ENCODE data around the gene TRIM7.
"Not testable (repeated sequence)": the region's sequence is repeated elsewhere in the genome, so short reads cannot be mapped to it uniquely, and the experiment has no call there.

Gene TRIM7

GRCh38 chr5:181156758-181157157 is 48.2 kb downstream of the TRIM7 start:
- no peak for DNase-seq (ENCODE audit: low read depth in 2 of 2, low spot score in 1 of 2)

GRCh38 chr5:181153814-181154213 is 51.2 kb downstream of the TRIM7 start:
- DNase-seq (ENCODE audit: low read depth in 2 of 2, low spot score in 1 of 2), result no peak

- no peak for DNase-seq (ENCODE audit: low read depth in 2 of 2, low spot score in 1 of 2)
Measured at GRCh38 chr5:181152406-181152805, 52.6 kb downstream of the TRIM7 start.

GRCh38 chr5:181151146-181151545 is 53.9 kb downstream of the TRIM7 start:
- DNase-seq (ENCODE audit: low read depth in 2 of 2, low spot score in 1 of 2), result no peak

- DNase-seq (ENCODE audit: low read depth in 2 of 2, low spot score in 1 of 2), result no peak
Measured at GRCh38 chr5:181149806-181150733, 54.9 kb downstream of the TRIM7 start.

- no peak for DNase-seq (ENCODE audit: low read depth in 2 of 2, low spot score in 1 of 2)
Measured at GRCh38 chr5:181149355-181149754, 55.6 kb downstream of the TRIM7 start.

GRCh38 chr5:181146927-181147636 is 57.9 kb downstream of the TRIM7 start, which contains the start of gene OR2V2:
OR2V2 (plus strand) TSS chr5:181147586; CDS start chr5:181154943, 7,357 bp downstream.
- DNase-seq (ENCODE audit: low read depth in 2 of 2, low spot score in 1 of 2), result not testable (repeated sequence)

GRCh38 chr5:181145133-181145532 is 59.9 kb downstream of the TRIM7 start:
- no peak for DNase-seq (ENCODE audit: low read depth in 2 of 2, low spot score in 1 of 2)

All from stimulated activated CD8-positive, alpha-beta memory T cell treated with anti-CD3 and anti-CD28 coated beads, Interleukin-4, amount 100 ng/mL, for 1 hour (primary cell).